ENCODE results near the gene KLF16.

The KLF16 gene

GRCh38 chr19:1863638-1864479, 480 bp upstream of the KLF16 start:
- no peak for TF ChIP-seq ARNTL (CRISPR knock-in tag; IDR thresholded peaks at IDR 0.05; ENCODE audit: borderline replicate concordance, low read depth)
- TF ChIP-seq ZC3H10 (CRISPR knock-in tag; IDR thresholded peaks at IDR 0.05): no peak
- TF ChIP-seq, protein P1, sequence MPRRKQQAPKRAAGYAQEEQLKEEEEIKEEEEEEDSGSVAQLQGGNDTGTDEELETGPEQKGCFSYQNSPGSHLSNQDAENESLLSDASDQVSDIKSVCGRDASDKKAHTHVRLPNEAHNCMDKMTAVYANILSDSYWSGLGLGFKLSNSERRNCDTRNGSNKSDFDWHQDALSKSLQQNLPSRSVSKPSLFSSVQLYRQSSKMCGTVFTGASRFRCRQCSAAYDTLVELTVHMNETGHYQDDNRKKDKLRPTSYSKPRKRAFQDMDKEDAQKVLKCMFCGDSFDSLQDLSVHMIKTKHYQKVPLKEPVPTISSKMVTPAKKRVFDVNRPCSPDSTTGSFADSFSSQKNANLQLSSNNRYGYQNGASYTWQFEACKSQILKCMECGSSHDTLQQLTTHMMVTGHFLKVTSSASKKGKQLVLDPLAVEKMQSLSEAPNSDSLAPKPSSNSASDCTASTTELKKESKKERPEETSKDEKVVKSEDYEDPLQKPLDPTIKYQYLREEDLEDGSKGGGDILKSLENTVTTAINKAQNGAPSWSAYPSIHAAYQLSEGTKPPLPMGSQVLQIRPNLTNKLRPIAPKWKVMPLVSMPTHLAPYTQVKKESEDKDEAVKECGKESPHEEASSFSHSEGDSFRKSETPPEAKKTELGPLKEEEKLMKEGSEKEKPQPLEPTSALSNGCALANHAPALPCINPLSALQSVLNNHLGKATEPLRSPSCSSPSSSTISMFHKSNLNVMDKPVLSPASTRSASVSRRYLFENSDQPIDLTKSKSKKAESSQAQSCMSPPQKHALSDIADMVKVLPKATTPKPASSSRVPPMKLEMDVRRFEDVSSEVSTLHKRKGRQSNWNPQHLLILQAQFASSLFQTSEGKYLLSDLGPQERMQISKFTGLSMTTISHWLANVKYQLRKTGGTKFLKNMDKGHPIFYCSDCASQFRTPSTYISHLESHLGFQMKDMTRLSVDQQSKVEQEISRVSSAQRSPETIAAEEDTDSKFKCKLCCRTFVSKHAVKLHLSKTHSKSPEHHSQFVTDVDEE (CRISPR knock-in tag; IDR thresholded peaks at IDR 0.05): no peak
- TF ChIP-seq ESRRG (CRISPR knock-in tag; IDR thresholded peaks at IDR 0.05): no peak
- TF ChIP-seq TOX (CRISPR knock-in tag; IDR thresholded peaks at IDR 0.05; ENCODE audit: borderline replicate concordance): no peak
- TF ChIP-seq PPARA (CRISPR knock-in tag; IDR thresholded peaks at IDR 0.05; ENCODE audit: borderline replicate concordance): no peak
- TF ChIP-seq, protein P2, sequence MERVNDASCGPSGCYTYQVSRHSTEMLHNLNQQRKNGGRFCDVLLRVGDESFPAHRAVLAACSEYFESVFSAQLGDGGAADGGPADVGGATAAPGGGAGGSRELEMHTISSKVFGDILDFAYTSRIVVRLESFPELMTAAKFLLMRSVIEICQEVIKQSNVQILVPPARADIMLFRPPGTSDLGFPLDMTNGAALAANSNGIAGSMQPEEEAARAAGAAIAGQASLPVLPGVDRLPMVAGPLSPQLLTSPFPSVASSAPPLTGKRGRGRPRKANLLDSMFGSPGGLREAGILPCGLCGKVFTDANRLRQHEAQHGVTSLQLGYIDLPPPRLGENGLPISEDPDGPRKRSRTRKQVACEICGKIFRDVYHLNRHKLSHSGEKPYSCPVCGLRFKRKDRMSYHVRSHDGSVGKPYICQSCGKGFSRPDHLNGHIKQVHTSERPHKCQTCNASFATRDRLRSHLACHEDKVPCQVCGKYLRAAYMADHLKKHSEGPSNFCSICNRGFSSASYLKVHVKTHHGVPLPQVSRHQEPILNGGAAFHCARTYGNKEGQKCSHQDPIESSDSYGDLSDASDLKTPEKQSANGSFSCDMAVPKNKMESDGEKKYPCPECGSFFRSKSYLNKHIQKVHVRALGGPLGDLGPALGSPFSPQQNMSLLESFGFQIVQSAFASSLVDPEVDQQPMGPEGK (CRISPR knock-in tag; IDR thresholded peaks at IDR 0.05; ENCODE audit: borderline replicate concordance): no peak
- TF ChIP-seq RARB (CRISPR knock-in tag; IDR thresholded peaks at IDR 0.05): no peak
- no peak for TF ChIP-seq ZFP3 (CRISPR knock-in tag; IDR thresholded peaks at IDR 0.05)
- TF ChIP-seq ISL1 (CRISPR knock-in tag; IDR thresholded peaks at IDR 0.05): no peak
- TF ChIP-seq ZFP30 (CRISPR knock-in tag; IDR thresholded peaks at IDR 0.05): no peak
- no peak for TF ChIP-seq OSR1 (CRISPR knock-in tag; IDR thresholded peaks at IDR 0.05)
- no peak for TF ChIP-seq SNAI2 (CRISPR knock-in tag; IDR thresholded peaks at IDR 0.05)
- TF ChIP-seq ZNF8 (CRISPR knock-in tag; IDR thresholded peaks at IDR 0.05): no peak
- TF ChIP-seq BACH2 (CRISPR knock-in tag; IDR thresholded peaks at IDR 0.05; ENCODE audit: borderline replicate concordance): no peak
- TF ChIP-seq POU6F1 (CRISPR knock-in tag; IDR thresholded peaks at IDR 0.05; ENCODE audit: borderline replicate concordance, low read depth): no peak
- no peak for TF ChIP-seq CSRNP3 (CRISPR knock-in tag; IDR thresholded peaks at IDR 0.05)
- TF ChIP-seq GLIS3 (CRISPR knock-in tag; IDR thresholded peaks at IDR 0.05): no peak
- peak; percentile 73 for ATAC-seq

GRCh38 chr19:1862424-1863327, 703 bp downstream of the KLF16 start:
- TF ChIP-seq ZFP3 (CRISPR knock-in tag; IDR thresholded peaks at IDR 0.05) (no peak), ZNF70 (CRISPR knock-in tag; IDR thresholded peaks at IDR 0.05) (no peak), TOX (CRISPR knock-in tag; IDR thresholded peaks at IDR 0.05; ENCODE audit: borderline replicate concordance) (no peak), POU6F1 (CRISPR knock-in tag; IDR thresholded peaks at IDR 0.05; ENCODE audit: borderline replicate concordance, low read depth) (no peak), TCF4 (CRISPR knock-in tag; IDR thresholded peaks at IDR 0.05; ENCODE audit: borderline replicate concordance) (no peak), OSR1 (CRISPR knock-in tag; IDR thresholded peaks at IDR 0.05) (no peak), SNAI2 (CRISPR knock-in tag; IDR thresholded peaks at IDR 0.05) (no peak)
- TF ChIP-seq, protein P2 (CRISPR knock-in tag; IDR thresholded peaks at IDR 0.05; ENCODE audit: borderline replicate concordance): 0 out of 2 replicates have a peak, but pooled peaks have one; percentile 20
- no peak for ATAC-seq
